ENCODE results near the gene NUP188. TPM values are rescaled to one million over a fixed set of nuclear protein-coding genes. Genes with fewer than 3 reads are reported as not detected.

The NUP188 gene
- total RNA-seq, 1 experiment from 2014 or later: 52.0 TPM

GRCh38 chr9:129052592-129052991 is 105.1 kb downstream of the NUP188 start:
- no TSS peak for BruUV-seq (replicated peaks)
- H3K27ac ChIP-seq (ENCODE audit: low read length): peak overlapping the region; percentile 94
- CTCF ChIA-PET: no interaction called here

GRCh38 chr9:129053020-129053419 is 105.5 kb downstream of the NUP188 start:
- CTCF ChIA-PET: no interaction called here
- Histone ChIP-seq H3K9ac (ENCODE audit: low read length) (peak overlapping the region; percentile 28; the same call in 1 of the 2 replicates), H3F3A (ENCODE audit: low read length, unreplicated experiment) (no peaks in the 10 kb centered on the region), H3K4me3 (ENCODE audit: low read length) (no peak overlapping the region), H3K27me3 (ENCODE audit: low read length) (no peaks in the 10 kb centered on the region), H3K9me2 (replicated peaks; ENCODE audit: low read length) (no peaks in the 10 kb centered on the region), H3K9me3 (ENCODE audit: low read length) (no peaks in the 10 kb centered on the region), H3K36me3 (ENCODE audit: low read depth, low read length) (no peaks in the 10 kb centered on the region; the same call in 1 of the 2 replicates), H3K4me1 (ENCODE audit: insufficient read depth, low read length) (peaks cover 10% of the 10 kb centered on the region), H2AFZ (ENCODE audit: low read length) (no peak overlapping the region), H3K27ac (ENCODE audit: low read length) (peak overlapping the region; percentile 94), H3K79me2 (ENCODE audit: low read length) (no peaks in the 10 kb centered on the region), H3K4me2 (ENCODE audit: low read length) (peak overlapping the region; percentile 52), H4K20me1 (ENCODE audit: low read length) (no peaks in the 10 kb centered on the region)
- intact Hi-C loops (cut with micrococcal nuclease): no loop called here
- DNase-seq (no peak), ATAC-seq (no peak)
- POLR2A ChIA-PET (ENCODE audit: unreplicated experiment): no interaction called here
- TSS peak; percentile 72 for BruUV-seq (replicated peaks)
- TF ChIP-seq EZH2 (IDR thresholded peaks at IDR 0.05; ENCODE audit: low read length, unreplicated experiment): no peak
- no peak for TF ChIP-seq CTCF (conservative IDR thresholded peaks at IDR 0.05; ENCODE audit: low read depth, low read length)
- no peak for TF ChIP-seq EZH2phosphoT487 (IDR thresholded peaks at IDR 0.05; ENCODE audit: borderline replicate concordance, low read length)

More at GRCh38 chr9:129052592-129052991, 105.1 kb downstream of the NUP188 start:
- Histone ChIP-seq H3K36me3 (ENCODE audit: low read depth, low read length) (no peaks in the 10 kb centered on the region; the same call in 1 of the 2 replicates), H3K4me2 (ENCODE audit: low read length) (peak overlapping the region; percentile 52), H3K4me1 (ENCODE audit: insufficient read depth, low read length) (peaks cover 10% of the 10 kb centered on the region), H3K4me3 (ENCODE audit: low read length) (no peak overlapping the region), H3K27me3 (ENCODE audit: low read length) (no peaks in the 10 kb centered on the region), H3K9me2 (replicated peaks; ENCODE audit: low read length) (no peaks in the 10 kb centered on the region), H4K20me1 (ENCODE audit: low read length) (no peaks in the 10 kb centered on the region), H3F3A (ENCODE audit: low read length, unreplicated experiment) (no peaks in the 10 kb centered on the region), H3K9ac (ENCODE audit: low read length) (peak overlapping the region; percentile 68), H3K9me3 (ENCODE audit: low read length) (no peaks in the 10 kb centered on the region), H3K79me2 (ENCODE audit: low read length) (no peaks in the 10 kb centered on the region), H2AFZ (ENCODE audit: low read length) (no peak overlapping the region)
- DNase-seq: peak; percentile 97
- ATAC-seq: peak; percentile 97
- POLR2A ChIA-PET (ENCODE audit: unreplicated experiment): no interaction called here
- intact Hi-C loops (cut with micrococcal nuclease): no loop called here
- TF ChIP-seq EZH2 (IDR thresholded peaks at IDR 0.05; ENCODE audit: low read length, unreplicated experiment): no peak
- no peak for TF ChIP-seq EZH2phosphoT487 (IDR thresholded peaks at IDR 0.05; ENCODE audit: borderline replicate concordance, low read length)
- no peak for TF ChIP-seq CTCF (conservative IDR thresholded peaks at IDR 0.05; ENCODE audit: low read depth, low read length)

- Histone ChIP-seq H2AFZ (ENCODE audit: low read length) (no peak overlapping the region), H3K9me3 (ENCODE audit: low read length) (no peaks in the 10 kb centered on the region), H3K9ac (ENCODE audit: low read length) (no peak overlapping the region), H3K27ac (ENCODE audit: low read length) (no peak overlapping the region), H3K79me2 (ENCODE audit: low read length) (no peaks in the 10 kb centered on the region), H3K4me2 (ENCODE audit: low read length) (no peak overlapping the region), H3K4me1 (ENCODE audit: insufficient read depth, low read length) (peaks cover 17% of the 10 kb centered on the region), H3K9me2 (replicated peaks; ENCODE audit: low read length) (no peaks in the 10 kb centered on the region), H3K4me3 (ENCODE audit: low read length) (no peak overlapping the region), H3K27me3 (ENCODE audit: low read length) (no peaks in the 10 kb centered on the region), H3K36me3 (ENCODE audit: low read depth, low read length) (no peaks in the 10 kb centered on the region; the same call in 1 of the 2 replicates), H3F3A (ENCODE audit: low read length, unreplicated experiment) (no peaks in the 10 kb centered on the region), H4K20me1 (ENCODE audit: low read length) (no peaks in the 10 kb centered on the region)
- BruUV-seq (replicated peaks): no TSS peak
- no peak for ATAC-seq
- ChIA-PET POLR2A (ENCODE audit: unreplicated experiment) (no interaction called here), CTCF (no interaction called here)
- TF ChIP-seq CTCF (conservative IDR thresholded peaks at IDR 0.05; ENCODE audit: low read depth, low read length) (no peak), EZH2phosphoT487 (IDR thresholded peaks at IDR 0.05; ENCODE audit: borderline replicate concordance, low read length) (no peak), EZH2 (IDR thresholded peaks at IDR 0.05; ENCODE audit: low read length, unreplicated experiment) (no peak)
- DNase-seq: no peak
- intact Hi-C loops (cut with micrococcal nuclease): no loop called here
These were observed 106.8 kb downstream of the NUP188 start for GRCh38 chr9:129054163-129054851.
